Neuronal stem cell (in vitro differentiated cells): Measurements from ENCODE around the gene PRDM10.

Experiments used
- DNase-seq: peaks from one replicate; pipeline ENCODE4 v3.0.0-alpha.2; 2013; ENCODE audit warnings: low spot score
- H2AFZ ChIP-seq: one replicate; pipeline ENCODE4 v1.6.1; 2013; ENCODE audit warnings: mild to moderate bottlenecking, low read length, inconsistent platforms
- H2AK5ac ChIP-seq: 2 replicates; pipeline ENCODE4 v1.6.1; 2013; ENCODE audit warnings: low read depth, mild to moderate bottlenecking, inconsistent platforms, low read length, moderate library complexity, mixed read lengths
- H2BK120ac ChIP-seq: 2 replicates; pipeline ENCODE4 v1.6.1; 2013; ENCODE audit warnings: low read depth, mild to moderate bottlenecking, inconsistent platforms, low read length, moderate library complexity, mixed read lengths
- H2BK12ac ChIP-seq: one replicate; pipeline ENCODE4 v1.6.1; 2013; ENCODE audit warnings: low read length, inconsistent platforms
- H2BK15ac ChIP-seq: 2 replicates; pipeline ENCODE4 v1.6.1; 2013; ENCODE audit warnings: mild to moderate bottlenecking, low read length, inconsistent platforms, mixed read lengths
- H2BK5ac ChIP-seq: one replicate; pipeline ENCODE4 v1.6.1; 2013; ENCODE audit warnings: inconsistent platforms, mild to moderate bottlenecking, low read length, moderate library complexity
- H3K14ac ChIP-seq: one replicate; pipeline ENCODE4 v1.6.1; 2013; ENCODE audit warnings: low read length, inconsistent platforms
- H3K18ac ChIP-seq: 2 replicates; pipeline ENCODE4 v1.6.1; 2013; ENCODE audit warnings: low read length, inconsistent platforms
- H3K23ac ChIP-seq: 2 replicates; pipeline ENCODE4 v1.6.1; 2013; ENCODE audit warnings: low read depth, mild to moderate bottlenecking, mixed read lengths, low read length, inconsistent platforms; ENCODE audit not compliant: poor library complexity
- H3K27ac ChIP-seq: replicated peaks from 3 replicates; pipeline ENCODE4 v1.5.1; 2013; ENCODE audit warnings: low read length, inconsistent platforms
- H3K27me3 ChIP-seq, 3 experiments: 2 replicates each; pipeline ENCODE4 v1.6.1; 2013; ENCODE audit warnings: low read length in 3 of 3, mild to moderate bottlenecking in 2 of 3, inconsistent platforms in 1 of 3, low read depth in 1 of 3, mixed read lengths in 1 of 3, moderate library complexity in 1 of 3; ENCODE audit not compliant: control insufficient read depth in 3 of 3, insufficient read depth in 3 of 3
- H3K36me3 ChIP-seq, 2 donors: replicated peaks in 1 of 2; 2 replicates each; pipeline ENCODE4 v1.6.1; 2013; ENCODE audit warnings: low read length in 2 of 2; ENCODE audit not compliant: control insufficient read depth in 2 of 2, insufficient read depth in 2 of 2
- H3K4ac ChIP-seq: 2 replicates; pipeline ENCODE4 v1.6.1; 2013; ENCODE audit warnings: inconsistent platforms, mild to moderate bottlenecking, low read length, moderate library complexity
- H3K4me1 ChIP-seq, 2 donors: 1 replicate in 1 of 2; 2 replicates in 1 of 2; pipeline ENCODE4 v1.6.1; 2013; ENCODE audit warnings: low read length in 2 of 2, low read depth in 1 of 2; ENCODE audit not compliant: control insufficient read depth in 2 of 2, insufficient read depth in 1 of 2
- H3K4me2 ChIP-seq: one replicate; pipeline ENCODE4 v1.6.1; 2013; ENCODE audit warnings: mild to moderate bottlenecking, low read length, inconsistent platforms; ENCODE audit not compliant: insufficient read depth, poor library complexity, severe bottlenecking
- H3K4me3 ChIP-seq, 2 donors: 2 replicates each; pipeline ENCODE4 v1.5.1; 2013; ENCODE audit warnings: low read length in 2 of 2, mild to moderate bottlenecking in 2 of 2, inconsistent platforms in 1 of 2, moderate library complexity in 1 of 2
- H3K79me1 ChIP-seq: one replicate; pipeline ENCODE4 v1.6.1; 2013; ENCODE audit warnings: low read depth, mild to moderate bottlenecking, inconsistent platforms, low read length, moderate library complexity
- H3K9ac ChIP-seq: one replicate; pipeline ENCODE4 v1.6.1; 2013; ENCODE audit warnings: mild to moderate bottlenecking, low read depth, low read length, inconsistent platforms; ENCODE audit not compliant: poor library complexity
- H3K9me3 ChIP-seq, 2 donors: replicated peaks in 1 of 2; 2 replicates each; pipeline versions ENCODE3 to v1.6.1; 2013; ENCODE audit warnings: low read length in 2 of 2, mild to moderate bottlenecking in 2 of 2, inconsistent platforms in 1 of 2, low read depth in 1 of 2, mixed read lengths in 1 of 2, moderate library complexity in 1 of 2; ENCODE audit not compliant: control insufficient read depth in 2 of 2, insufficient read depth in 1 of 2
- H4K8ac ChIP-seq: one replicate; pipeline ENCODE4 v1.6.1; 2013; ENCODE audit warnings: low read depth, mild to moderate bottlenecking, inconsistent platforms, low read length, moderate library complexity
- H4K91ac ChIP-seq: one replicate; pipeline ENCODE4 v1.6.1; 2013; ENCODE audit warnings: low read length, low read depth, mild to moderate bottlenecking, inconsistent platforms; ENCODE audit not compliant: poor library complexity
- WGBS, 2 donors: extraction: QIAGEN DNeasy Blood & Tissue Kit; methylation state at CpG; one replicate each; pipeline ENCODE4 v1.1.7; 2013; ENCODE audit warnings: missing lambda C conversion rate in 2 of 2, mixed read lengths in 1 of 2; ENCODE audit not compliant: insufficient read length in 2 of 2, insufficient replicate concordance in 1 of 2; ENCODE audit errors: extremely low coverage in 2 of 2; 5-methylcytosine and 5-hydroxymethylcytosine counted together

PRDM10 gene

DNA sequence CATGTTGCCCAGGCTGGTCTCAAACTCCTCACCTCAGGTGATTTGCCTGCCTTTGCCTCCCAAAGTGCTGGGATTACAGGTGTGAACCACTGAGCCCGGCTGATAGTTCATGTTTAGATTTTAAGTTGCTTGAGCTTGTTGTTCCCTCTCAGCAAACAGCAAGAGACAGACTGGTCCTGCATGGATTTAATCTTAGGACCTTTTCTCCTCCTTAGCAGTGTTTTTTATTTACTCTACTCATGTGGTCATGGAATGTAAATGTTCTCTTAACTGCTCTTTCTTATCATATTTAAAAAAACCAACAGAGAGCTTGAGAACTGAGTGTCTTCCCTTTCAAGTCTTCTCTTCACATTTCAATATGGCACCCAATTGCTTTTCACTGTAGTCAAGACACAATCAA is 22.7 kb upstream of the PRDM10 start:
- H3K27ac ChIP-seq = no peak overlapping the region
- no peak overlapping the region for H3K23ac ChIP-seq
- H3K18ac ChIP-seq = no peak overlapping the region
- no peak for DNase-seq
- no peak overlapping the region for H3K9ac ChIP-seq
- no peak overlapping the region for H4K8ac ChIP-seq
- no peak overlapping the region for H2AFZ ChIP-seq
- H2BK12ac ChIP-seq = no peak overlapping the region
- WGBS, 2 donors = no CpG with 5 or more reads among the region's 1 CpG
- H3K36me3 ChIP-seq = peaks cover 0 to 2% of the 10 kb centered on the region in 2 donors
- no peaks in the 10 kb centered on the region for H3K79me1 ChIP-seq
- no peak overlapping the region for H2AK5ac ChIP-seq
- no peak overlapping the region for H3K4ac ChIP-seq
- no peak overlapping the region for H3K4me2 ChIP-seq
- H2BK120ac ChIP-seq = no peak overlapping the region
- H3K9me3 ChIP-seq = peaks cover 0 to 5% of the 10 kb centered on the region in 2 donors
- H3K14ac ChIP-seq = no peak overlapping the region
- no peak overlapping the region for H2BK5ac ChIP-seq
- H4K91ac ChIP-seq = no peak overlapping the region
- no peaks in the 10 kb centered on the region for H3K27me3 ChIP-seq
- H3K4me1 ChIP-seq = peaks cover 4 to 11% of the 10 kb centered on the region in 2 donors
- H2BK15ac ChIP-seq = no peak overlapping the region
- no peak overlapping the region for H3K4me3 ChIP-seq

DNA sequence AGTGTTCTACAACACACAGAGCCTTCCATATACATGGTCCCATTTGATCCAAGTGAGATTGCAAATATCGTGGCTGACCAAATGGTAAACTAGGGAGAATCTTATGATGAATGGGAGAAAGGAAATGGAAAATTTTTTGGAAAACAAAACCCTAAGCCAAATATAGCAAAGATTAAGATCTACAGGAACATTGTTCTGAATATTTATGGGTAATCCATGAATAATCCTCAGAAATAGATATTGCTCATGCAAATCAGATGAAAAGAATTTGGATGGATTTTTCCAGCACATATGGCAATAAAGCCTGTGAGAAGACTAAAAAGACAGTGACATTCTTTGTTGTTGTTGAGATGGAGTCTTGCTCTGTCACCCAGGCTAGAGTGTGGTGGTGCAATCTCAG is 21.7 kb upstream of the PRDM10 start:
- Histone ChIP-seq H3K4ac (no peak overlapping the region), H2BK120ac (no peak overlapping the region), H4K91ac (no peak overlapping the region), H3K4me3 (no peak overlapping the region), H3K36me3 (peaks cover 0 to 2% of the 10 kb centered on the region in 2 donors), H3K4me2 (no peak overlapping the region), H4K8ac (no peak overlapping the region), H3K23ac (no peak overlapping the region), H3K9ac (no peak overlapping the region), H3K4me1 (peaks cover 6 to 11% of the 10 kb centered on the region in 2 donors), H2AFZ (no peak overlapping the region), H3K14ac (no peak overlapping the region), H3K18ac (no peak overlapping the region), H2BK12ac (no peak overlapping the region), H2BK5ac (no peak overlapping the region), H3K27ac (no peak overlapping the region), H3K79me1 (no peaks in the 10 kb centered on the region), H2BK15ac (no peak overlapping the region), H2AK5ac (no peak overlapping the region), H3K9me3 (peaks cover 0 to 5% of the 10 kb centered on the region in 2 donors), H3K27me3 (no peaks in the 10 kb centered on the region)
- DNase-seq = no peak
- no CpG with 5 or more reads among the region's 1 CpG for WGBS, 2 donors

DNA sequence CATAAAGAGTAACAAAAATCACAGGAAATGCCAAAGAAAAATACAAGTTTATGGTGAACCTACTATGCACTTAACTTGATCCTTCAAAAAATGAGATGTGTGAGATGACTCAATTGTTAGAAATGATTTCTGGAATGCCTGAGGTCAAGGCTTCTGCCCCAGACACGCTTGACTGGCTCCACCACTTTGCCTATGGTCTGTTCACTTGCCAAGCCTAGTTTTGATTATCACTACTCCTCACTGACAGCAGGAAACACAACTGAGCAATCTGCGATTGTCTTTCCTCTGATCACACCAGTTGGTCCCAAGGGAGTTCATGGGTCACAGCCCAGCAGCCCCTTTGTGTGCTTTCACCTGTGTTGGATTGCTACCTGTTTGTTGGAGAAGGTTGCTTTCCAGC is 20.6 kb upstream of the PRDM10 start:
- Histone ChIP-seq H2AK5ac (no peak overlapping the region), H2BK15ac (no peak overlapping the region), H3K23ac (no peak overlapping the region), H3K36me3 (peaks cover 0 to 2% of the 10 kb centered on the region in 2 donors), H3K27ac (no peak overlapping the region), H3K18ac (no peak overlapping the region), H4K8ac (no peak overlapping the region), H4K91ac (no peak overlapping the region), H2BK120ac (no peak overlapping the region), H3K14ac (no peak overlapping the region), H2BK5ac (no peak overlapping the region), H3K4ac (no peak overlapping the region), H3K4me3 (no peak overlapping the region), H3K4me2 (no peak overlapping the region), H3K9ac (no peak overlapping the region), H3K79me1 (no peaks in the 10 kb centered on the region), H2AFZ (no peak overlapping the region), H3K9me3 (peaks cover 0 to 5% of the 10 kb centered on the region in 2 donors), H3K4me1 (peaks cover 6 to 11% of the 10 kb centered on the region in 2 donors), H3K27me3 (no peaks in the 10 kb centered on the region), H2BK12ac (no peak overlapping the region)
- DNase-seq = no peak
- WGBS, 2 donors = no CpG with 5 or more reads among the region's 2 CpGs

DNA sequence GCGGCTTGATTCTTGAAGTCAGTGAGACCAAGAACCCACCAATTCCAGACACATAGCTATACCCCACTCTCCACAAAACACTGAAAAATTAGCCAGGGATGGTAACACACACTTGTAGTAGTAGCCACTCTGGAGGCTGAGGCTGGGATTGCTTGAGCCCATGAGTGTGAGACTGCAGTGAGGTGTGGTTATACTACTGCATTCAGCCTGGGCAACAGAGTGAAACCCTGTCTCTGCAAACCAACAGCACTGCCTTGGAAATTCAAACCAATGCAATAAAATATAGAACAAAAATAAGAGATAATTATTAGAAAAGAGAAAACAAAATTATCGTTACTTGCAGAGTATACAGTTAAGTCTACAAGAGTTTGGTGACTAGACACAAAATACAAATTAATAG is 20.2 kb upstream of the PRDM10 start:
- no peak overlapping the region for H2BK15ac ChIP-seq
- H3K79me1 ChIP-seq = no peaks in the 10 kb centered on the region
- H3K9me3 ChIP-seq = peaks cover 0 to 5% of the 10 kb centered on the region in 2 donors
- no peak overlapping the region for H3K4ac ChIP-seq
- no peak overlapping the region for H2BK120ac ChIP-seq
- no peak overlapping the region for H2AFZ ChIP-seq
- H3K14ac ChIP-seq = no peak overlapping the region
- no peak overlapping the region for H3K4me3 ChIP-seq
- H3K27me3 ChIP-seq = no peaks in the 10 kb centered on the region
- no peak overlapping the region for H3K23ac ChIP-seq
- H3K9ac ChIP-seq = no peak overlapping the region
- H2BK5ac ChIP-seq = no peak overlapping the region
- H3K4me1 ChIP-seq = peaks cover 6 to 11% of the 10 kb centered on the region in 2 donors
- H4K91ac ChIP-seq = no peak overlapping the region
- no peak overlapping the region for H3K27ac ChIP-seq
- H2AK5ac ChIP-seq = no peak overlapping the region
- H4K8ac ChIP-seq = no peak overlapping the region
- H3K18ac ChIP-seq = no peak overlapping the region
- DNase-seq = no peak
- no peak overlapping the region for H2BK12ac ChIP-seq
- no peak overlapping the region for H3K4me2 ChIP-seq
- no CpG with 5 or more reads among the region's 2 CpGs for WGBS, 2 donors
- H3K36me3 ChIP-seq = peaks cover 0 to 2% of the 10 kb centered on the region in 2 donors
